Hepatocyte (in vitro differentiated cells): ENCODE data around the gene MT1M. TPM values are rescaled to one million over a fixed set of nuclear protein-coding genes. Genes with fewer than 3 reads are reported as not detected.
A peak's percentile ranks its signal among the peaks of the same experiment; 100 is the strongest.

Experiments
- DNase-seq: peaks from one replicate; pipeline ENCODE4 v3.0.0-alpha.2; 2016; ENCODE audit warnings: low spot score
- H2AFZ ChIP-seq: fragments of 200-600 bp; sonication (generic); 2 replicates; pipeline ENCODE4 v1.6.0; 2016; ENCODE audit warnings: antibody characterized with exemption, mild to moderate bottlenecking
- H3K27ac ChIP-seq: fragments of 200-600 bp; sonication (generic); 2 replicates; pipeline ENCODE4 v1.5.1; 2016; ENCODE audit warnings: mild to moderate bottlenecking
- H3K27me3 ChIP-seq: fragments of 200-600 bp; sonication (generic); 2 replicates; pipeline ENCODE4 v1.6.1; 2016
- H3K36me3 ChIP-seq: fragments of 200-600 bp; sonication (generic); replicated peaks from 2 replicates; pipeline ENCODE4 v1.5.1; 2016; ENCODE audit warnings: low read depth; ENCODE audit not compliant: insufficient read depth
- H3K4me1 ChIP-seq: fragments of 200-600 bp; sonication (generic); 2 replicates; pipeline ENCODE4 v1.5.1; 2016; ENCODE audit warnings: mild to moderate bottlenecking, moderate library complexity; ENCODE audit not compliant: insufficient read depth
- H3K4me2 ChIP-seq: fragments of 200-600 bp; sonication (generic); 2 replicates; pipeline ENCODE4 v1.6.0; 2016
- H3K4me3 ChIP-seq: fragments of 200-600 bp; sonication (generic); 2 replicates; pipeline ENCODE4 v1.5.1; 2016; ENCODE audit warnings: mild to moderate bottlenecking
- H3K79me2 ChIP-seq: fragments of 200-600 bp; sonication (generic); 2 replicates; pipeline ENCODE4 v1.6.0; 2017; ENCODE audit warnings: mild to moderate bottlenecking
- H3K9me2 ChIP-seq: fragments of 200-600 bp; sonication (generic); replicated peaks from 2 replicates; pipeline ENCODE4 v1.6.0; 2017; ENCODE audit warnings: mild to moderate bottlenecking; ENCODE audit not compliant: insufficient read depth
- H3K9me3 ChIP-seq: fragments of 200-600 bp; sonication (generic); 2 replicates; pipeline ENCODE4 v1.5.1; 2016; ENCODE audit warnings: low read depth, mild to moderate bottlenecking
- H4K20me1 ChIP-seq: fragments of 200-600 bp; sonication (generic); 2 replicates; pipeline ENCODE4 v1.6.0; 2016; ENCODE audit warnings: mild to moderate bottlenecking; ENCODE audit not compliant: insufficient read depth, poor library complexity, severe bottlenecking
- EZH2 ChIP-seq: fragments of 200-600 bp; sonication (generic); IDR thresholded peaks from 2 replicates; pipeline ENCODE4 v1.6.1; 2016; ENCODE audit warnings: antibody characterized with exemption, mild to moderate bottlenecking, borderline replicate concordance
- EZH2phosphoT487 ChIP-seq: fragments of 200-600 bp; sonication (generic); IDR thresholded peaks from one replicate; pipeline ENCODE4 v1.6.1; 2018; ENCODE audit warnings: antibody characterized with exemption, mild to moderate bottlenecking, low read depth, moderate library complexity; ENCODE audit not compliant: unreplicated experiment, severe bottlenecking
- WGBS: methylation state at CpG from one replicate; pipeline ENCODE4 v1.1.6; 2016; ENCODE audit warnings: low lambda C conversion rate; ENCODE audit errors: missing lambda C conversion rate; 5-methylcytosine and 5-hydroxymethylcytosine counted together
- polyA plus RNA-seq: library from polyadenylated mRNA; unstranded; fragments of >200 nt; fragmentation: Nextera tagmentation; extraction: Ambion mirVana; gene quantifications from 2 replicates; pipeline ENCODE4 v1.2.1, GENCODE V29; 2016
- total RNA-seq: library from RNA; depleted of rRNA; stranded (reverse); fragments of >200 nt; gene quantifications from 2 replicates; pipeline ENCODE4 v1.2.3, GENCODE V29; 2014
- TF ChIP-seq, protein P1 (sequence below): fragments of 200-600 bp; sonication (generic); IDR thresholded peaks from 2 replicates; pipeline ENCODE4 v1.5.1; 2016; ENCODE audit warnings: antibody characterized with exemption, mild to moderate bottlenecking; ENCODE audit not compliant: poor library complexity

The MT1M gene
- total and polyA plus RNA-seq, 2 experiments from 2014 or later = 0.60 TPM; not detected in 1

DNA sequence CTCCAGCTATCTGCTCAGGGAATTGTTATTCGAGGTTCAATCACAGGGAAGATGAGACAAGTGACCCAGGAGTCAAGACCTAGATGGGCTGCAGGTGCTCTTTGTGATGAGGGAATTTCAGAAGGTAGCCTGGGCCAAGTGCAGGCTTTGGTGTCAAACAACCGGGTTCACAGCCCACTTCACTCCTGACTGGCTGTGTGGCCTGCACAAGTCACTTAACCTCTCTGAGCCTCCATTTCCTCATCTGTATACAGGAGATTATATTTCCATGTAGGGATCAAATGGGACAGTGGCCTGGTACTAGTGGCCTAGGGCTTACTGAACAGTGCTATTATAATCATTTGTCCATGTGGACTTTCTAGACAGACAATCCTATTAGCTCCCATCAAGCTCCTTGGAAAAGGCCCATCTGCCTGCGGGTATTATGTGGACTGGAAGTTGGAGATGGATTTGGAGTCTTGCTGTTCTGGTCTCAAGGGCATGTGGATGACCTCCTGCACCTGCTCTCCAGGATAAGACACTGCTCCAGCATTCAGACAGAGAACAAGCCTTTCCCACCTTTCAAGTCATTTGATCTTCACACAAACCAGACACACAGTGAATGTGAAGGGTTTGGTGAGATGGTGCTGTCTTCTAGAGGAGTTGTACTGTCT lies 46.7 kb downstream of the MT1M start:
- no peaks in the 10 kb centered on the region for H4K20me1 ChIP-seq
- H3K9me2 ChIP-seq = no peaks in the 10 kb centered on the region
- H3K4me1 ChIP-seq = peaks cover 7% of the 10 kb centered on the region
- H3K27me3 ChIP-seq = peaks cover 49% of the 10 kb centered on the region
- no peak overlapping the region for H3K27ac ChIP-seq
- no peaks in the 10 kb centered on the region for H3K79me2 ChIP-seq
- WGBS = 93% methylated on average over 3 of the region's 3 CpGs
- no peaks in the 10 kb centered on the region for H3K9me3 ChIP-seq
- no peak for DNase-seq
- no peak overlapping the region for H3K4me3 ChIP-seq
- TF ChIP-seq EZH2phosphoT487 (no peak), EZH2 (no peak)
- TF ChIP-seq, protein P1, sequence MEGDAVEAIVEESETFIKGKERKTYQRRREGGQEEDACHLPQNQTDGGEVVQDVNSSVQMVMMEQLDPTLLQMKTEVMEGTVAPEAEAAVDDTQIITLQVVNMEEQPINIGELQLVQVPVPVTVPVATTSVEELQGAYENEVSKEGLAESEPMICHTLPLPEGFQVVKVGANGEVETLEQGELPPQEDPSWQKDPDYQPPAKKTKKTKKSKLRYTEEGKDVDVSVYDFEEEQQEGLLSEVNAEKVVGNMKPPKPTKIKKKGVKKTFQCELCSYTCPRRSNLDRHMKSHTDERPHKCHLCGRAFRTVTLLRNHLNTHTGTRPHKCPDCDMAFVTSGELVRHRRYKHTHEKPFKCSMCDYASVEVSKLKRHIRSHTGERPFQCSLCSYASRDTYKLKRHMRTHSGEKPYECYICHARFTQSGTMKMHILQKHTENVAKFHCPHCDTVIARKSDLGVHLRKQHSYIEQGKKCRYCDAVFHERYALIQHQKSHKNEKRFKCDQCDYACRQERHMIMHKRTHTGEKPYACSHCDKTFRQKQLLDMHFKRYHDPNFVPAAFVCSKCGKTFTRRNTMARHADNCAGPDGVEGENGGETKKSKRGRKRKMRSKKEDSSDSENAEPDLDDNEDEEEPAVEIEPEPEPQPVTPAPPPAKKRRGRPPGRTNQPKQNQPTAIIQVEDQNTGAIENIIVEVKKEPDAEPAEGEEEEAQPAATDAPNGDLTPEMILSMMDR = no peak
- no peak overlapping the region for H2AFZ ChIP-seq
- H3K36me3 ChIP-seq = no peaks in the 10 kb centered on the region
- H3K4me2 ChIP-seq = no peak overlapping the region

DNA sequence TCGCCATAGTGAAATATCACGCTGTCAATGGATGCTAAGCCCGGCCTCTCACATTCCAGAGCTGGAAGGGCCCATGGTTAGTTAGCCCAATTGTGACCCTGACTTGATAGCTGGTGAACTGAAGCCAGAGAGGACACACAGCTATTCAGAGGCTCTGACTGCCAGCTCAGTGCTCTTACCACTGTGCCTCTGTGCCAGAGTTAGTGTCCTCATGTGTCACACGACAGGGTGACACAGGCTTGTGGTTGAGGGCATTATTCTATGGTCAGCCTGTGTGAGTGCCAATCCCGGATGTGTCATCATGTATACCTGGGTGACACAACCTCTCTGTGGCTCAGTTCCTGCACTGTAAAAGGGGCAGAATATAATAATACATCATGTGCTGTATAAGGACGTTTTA lies 47.4 kb downstream of the MT1M start:
- no peak overlapping the region for H3K27ac ChIP-seq
- peaks cover 7% of the 10 kb centered on the region for H3K4me1 ChIP-seq
- no peak overlapping the region for H3K4me2 ChIP-seq
- DNase-seq = no peak
- no peak overlapping the region for H3K4me3 ChIP-seq
- H4K20me1 ChIP-seq = no peaks in the 10 kb centered on the region
- H3K9me2 ChIP-seq = no peaks in the 10 kb centered on the region
- H3K79me2 ChIP-seq = no peaks in the 10 kb centered on the region
- TF ChIP-seq EZH2 = no peak
- TF ChIP-seq EZH2phosphoT487 = no peak
- TF ChIP-seq, protein P1 = no peak
- no peaks in the 10 kb centered on the region for H3K36me3 ChIP-seq
- no peak overlapping the region for H2AFZ ChIP-seq
- 86% methylated on average over 6 of the region's 6 CpGs for WGBS
- H3K9me3 ChIP-seq = no peaks in the 10 kb centered on the region
- peaks cover 46% of the 10 kb centered on the region for H3K27me3 ChIP-seq

DNA sequence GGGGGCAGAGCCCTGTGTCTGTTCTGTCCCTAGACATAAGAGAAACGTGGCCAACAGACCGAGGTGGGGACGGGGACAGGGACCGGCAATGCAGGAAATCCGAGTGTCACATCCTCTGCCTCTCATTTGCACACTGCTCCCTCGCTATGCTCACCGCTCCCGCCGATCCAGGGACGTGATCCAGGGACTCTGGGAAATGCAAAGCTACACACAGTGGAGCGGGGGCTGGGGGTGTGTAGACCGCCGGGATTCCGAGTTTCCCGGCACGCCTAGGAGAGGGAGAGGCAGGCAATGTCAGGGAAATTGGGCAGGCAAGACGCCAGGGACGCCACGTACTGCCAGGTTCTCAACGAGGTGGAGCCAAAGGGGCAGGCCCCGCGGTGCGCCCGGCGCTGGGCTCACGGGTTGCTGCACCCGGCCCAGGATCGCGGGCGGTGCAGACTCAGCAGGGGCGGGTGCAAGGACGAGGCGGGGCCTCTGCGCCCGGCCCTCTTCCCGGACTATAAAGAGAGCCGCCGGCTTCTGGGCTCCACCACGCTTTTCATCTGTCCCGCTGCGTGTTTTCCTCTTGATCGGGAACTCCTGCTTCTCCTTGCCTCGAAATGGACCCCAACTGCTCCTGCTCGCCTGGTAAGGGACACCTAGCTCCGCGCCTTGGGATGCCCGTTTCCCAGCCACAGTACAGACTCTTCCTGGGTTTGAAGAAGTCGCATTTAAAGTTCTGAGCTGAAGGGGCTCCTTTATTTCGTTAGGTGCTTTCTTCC lies 49.7 kb downstream of the MT1M start, which contains the start of gene MT1X:
Gene MT1X (plus strand): TSS at position 532 of the 764 bp plus-strand sequence. CDS start 71 bp downstream, at position 603.
- DNase-seq = peak; percentile 93
- no peaks in the 10 kb centered on the region for H3K79me2 ChIP-seq
- H3K4me3 ChIP-seq = peak within 1 kb of the TSS; percentile 29
- H3K36me3 ChIP-seq = no peaks in the 10 kb centered on the region
- peak within 1 kb of the TSS; percentile 78 for H3K4me2 ChIP-seq
- WGBS = 2% methylated on average over 47 of the region's 49 CpGs
- H3K9me3 ChIP-seq = no peaks in the 10 kb centered on the region
- H3K27me3 ChIP-seq = peaks cover 23% of the 10 kb centered on the region
- H3K4me1 ChIP-seq = peaks cover 7% of the 10 kb centered on the region
- H4K20me1 ChIP-seq = no peaks in the 10 kb centered on the region
- peak within 1 kb of the TSS; percentile 43 for H2AFZ ChIP-seq
- H3K27ac ChIP-seq = no peak within 1 kb of the TSS
- TF ChIP-seq, protein P1 = no peak
- no peak for TF ChIP-seq EZH2phosphoT487
- H3K9me2 ChIP-seq = no peaks in the 10 kb centered on the region
